Measurements from ENCODE around the gene WDR45B.

Gene WDR45B

GRCh38 chr17:82566129-82566960 lies 81.9 kb downstream of the WDR45B start:
- no peak for TF ChIP-seq GATA2 (IDR thresholded peaks at IDR 0.05; ENCODE audit: low read depth, low read length)
- TF ChIP-seq GATA3 (IDR thresholded peaks at IDR 0.05; ENCODE audit: low read depth, low read length): no peak

GRCh38 chr17:82565551-82565950 lies 82.7 kb downstream of the WDR45B start:
- TF ChIP-seq GATA3 (IDR thresholded peaks at IDR 0.05; ENCODE audit: low read depth, low read length): no peak
- no peak for TF ChIP-seq GATA2 (IDR thresholded peaks at IDR 0.05; ENCODE audit: low read depth, low read length)
